HG03108 (cell line): ENCODE results near the gene SPAG9.

Source experiments
- ATAC-seq: cut with Tn5 transposase; IDR thresholded peaks from one replicate; pipeline ENCODE4 v1.9.1; 2021; ENCODE audit warnings: moderate library complexity; ENCODE audit not compliant: unreplicated experiment

SPAG9 gene

GRCh38 chr17:50993544-50993943 is 127.1 kb downstream of the SPAG9 start:
- no peak for ATAC-seq

DNA sequence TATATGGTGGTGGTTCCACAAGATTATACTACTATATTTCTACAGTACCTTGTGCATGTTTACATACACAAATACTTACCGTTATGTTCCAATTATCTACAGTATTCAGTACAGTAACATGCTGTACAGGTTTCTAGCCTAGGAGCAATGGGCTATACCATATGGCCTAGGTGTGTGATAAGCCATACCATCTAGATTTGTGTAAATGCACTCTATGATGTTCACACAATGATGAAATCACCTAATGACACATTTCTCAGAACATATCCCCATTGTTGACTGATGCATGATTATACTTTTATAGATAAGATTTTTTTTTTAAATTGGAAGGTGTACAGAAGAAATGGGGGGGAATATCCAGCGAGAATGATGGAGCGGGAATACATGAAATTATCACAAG is 131.5 kb downstream of the SPAG9 start:
- no peak for ATAC-seq

DNA sequence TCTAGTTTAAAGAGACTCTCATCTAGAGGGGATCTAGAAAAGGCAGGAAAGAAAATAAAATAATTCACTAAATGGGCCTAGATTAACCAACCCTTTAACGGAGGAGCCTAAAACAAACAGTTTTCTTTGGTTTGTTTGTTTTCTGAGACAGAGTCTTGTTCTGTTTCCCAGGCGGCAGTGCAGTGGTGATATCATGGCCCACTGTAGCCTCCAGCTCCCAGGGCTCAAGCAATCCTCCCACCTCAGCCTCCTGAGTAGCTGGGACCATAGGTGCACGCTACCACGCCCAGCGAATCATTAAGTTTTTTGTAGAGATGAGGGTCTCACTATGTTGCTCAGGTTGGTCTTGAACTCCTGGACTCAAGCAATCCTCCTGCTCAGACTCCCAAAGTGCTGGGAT is 132.2 kb downstream of the SPAG9 start:
- no peak for ATAC-seq

DNA sequence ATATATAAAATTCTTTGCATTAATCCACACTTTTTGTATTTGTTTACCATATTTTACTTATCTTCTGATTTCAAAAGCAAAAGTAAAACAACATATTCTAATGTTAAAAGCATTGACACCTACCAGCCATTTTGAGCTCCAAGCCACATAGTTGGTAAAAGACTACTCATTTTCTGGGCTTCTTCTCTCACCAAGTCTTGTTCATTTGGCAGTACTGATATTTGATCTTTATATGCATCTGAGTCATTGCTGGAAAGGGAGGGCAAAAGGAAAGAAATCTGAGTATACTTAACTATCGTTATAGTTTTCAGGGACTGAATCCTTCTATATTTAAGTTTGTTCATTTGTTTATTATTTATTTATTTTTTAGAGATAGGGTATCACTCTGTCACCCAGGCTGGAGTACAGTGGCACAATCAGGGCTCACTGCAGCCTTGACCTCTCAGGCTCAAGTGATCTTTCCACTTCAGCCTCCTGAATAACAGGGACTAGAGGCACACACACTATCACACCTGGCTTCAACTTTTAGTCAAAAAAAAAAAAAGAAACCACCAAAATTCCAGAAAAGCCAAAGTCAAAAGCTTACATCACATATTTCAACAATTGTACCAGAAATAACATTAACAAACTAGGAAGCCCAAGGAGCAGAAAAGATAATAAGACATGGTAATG is 133.5 kb downstream of the SPAG9 start:
- ATAC-seq: no peak

GRCh38 chr17:50981279-50981678 is 139.4 kb downstream of the SPAG9 start:
- no peak for ATAC-seq

DNA sequence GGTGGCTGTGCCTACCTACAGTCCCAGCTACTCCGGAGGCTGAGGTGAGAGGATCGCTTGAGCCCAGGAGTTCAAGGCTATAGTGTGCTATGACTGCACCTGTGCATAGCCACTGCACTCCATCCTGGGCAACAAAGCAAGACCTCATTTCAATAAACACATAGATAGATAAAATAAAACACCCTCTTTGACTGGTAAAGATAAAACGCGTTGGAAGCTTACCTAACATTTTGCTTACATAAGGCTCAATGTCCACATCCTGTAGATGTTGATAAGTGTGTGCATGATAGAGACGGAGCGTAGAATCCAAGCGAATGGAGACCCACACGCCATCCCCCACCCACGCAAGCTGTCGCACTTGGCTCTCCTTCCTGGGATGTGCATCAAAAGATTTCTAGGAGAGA is 141.1 kb downstream of the SPAG9 start:
- no peak for ATAC-seq

GRCh38 chr17:50977487-50978159 is 143.0 kb downstream of the SPAG9 start:
- ATAC-seq: no peak

DNA sequence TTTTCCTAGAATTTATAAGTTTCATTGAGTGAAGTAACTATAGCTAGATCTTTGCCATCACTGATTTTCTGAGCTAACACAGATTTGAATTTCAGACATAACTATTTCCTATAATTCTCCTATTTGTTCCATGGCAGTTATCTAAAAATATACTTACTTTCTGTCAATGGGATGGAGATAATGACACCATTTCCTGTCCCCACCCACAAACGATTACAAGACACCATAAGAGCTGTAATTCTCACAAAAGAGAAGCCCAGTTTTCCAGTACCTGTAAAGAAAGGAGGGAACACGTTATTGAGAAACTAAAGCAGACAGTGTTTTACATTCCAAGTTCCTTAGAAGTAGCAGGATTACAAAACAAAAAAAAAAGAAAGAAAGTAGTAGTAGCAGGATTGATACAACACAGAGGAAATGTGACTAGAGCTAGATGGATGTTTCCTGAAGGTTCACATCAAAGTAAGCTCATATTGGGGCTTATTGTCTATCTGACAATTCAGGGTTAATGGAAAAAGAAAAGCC is 143.7 kb downstream of the SPAG9 start:
- ATAC-seq: no peak

GRCh38 chr17:50973557-50974494 is 146.8 kb downstream of the SPAG9 start:
- no peak for ATAC-seq

DNA sequence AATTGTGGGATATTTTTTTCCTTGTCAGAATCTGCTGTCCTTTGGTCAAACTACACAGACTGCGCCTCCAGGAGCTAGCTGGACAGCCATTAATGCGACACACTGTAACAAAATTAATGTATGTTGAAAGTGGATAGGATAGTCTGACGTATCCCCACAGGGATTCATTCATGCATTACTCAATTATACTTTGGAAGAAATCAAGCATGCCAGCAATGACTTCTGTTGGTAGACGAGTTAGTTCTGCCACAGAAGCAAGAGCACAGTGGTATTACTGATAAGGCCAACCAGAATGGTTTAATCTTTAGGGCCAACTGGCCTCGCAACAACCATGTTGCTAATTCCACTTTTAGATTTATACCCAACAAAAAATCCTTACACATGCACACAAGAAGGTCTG is 148.1 kb downstream of the SPAG9 start:
- ATAC-seq: no peak

DNA sequence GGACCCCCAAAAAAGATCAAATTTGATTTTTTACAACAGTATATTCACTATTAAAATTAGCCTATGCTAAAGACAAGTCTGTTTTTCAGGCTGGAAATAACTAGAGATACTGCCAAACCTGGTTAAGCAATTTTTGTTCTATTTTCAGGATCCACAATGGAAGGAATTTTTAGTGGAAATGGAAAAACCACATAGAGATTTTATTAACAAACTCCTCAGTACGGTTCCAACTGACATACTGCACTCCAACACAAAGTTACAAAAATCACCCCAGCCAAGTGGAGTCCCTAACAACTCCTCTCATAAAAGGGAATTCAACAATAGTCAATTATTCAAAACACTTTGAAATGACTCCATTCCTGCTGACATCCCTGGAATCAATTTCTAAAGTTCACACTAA is 152.9 kb downstream of the SPAG9 start:
- ATAC-seq: no peak

GRCh38 chr17:50966163-50966666 is 154.5 kb downstream of the SPAG9 start:
- no peak for ATAC-seq

DNA sequence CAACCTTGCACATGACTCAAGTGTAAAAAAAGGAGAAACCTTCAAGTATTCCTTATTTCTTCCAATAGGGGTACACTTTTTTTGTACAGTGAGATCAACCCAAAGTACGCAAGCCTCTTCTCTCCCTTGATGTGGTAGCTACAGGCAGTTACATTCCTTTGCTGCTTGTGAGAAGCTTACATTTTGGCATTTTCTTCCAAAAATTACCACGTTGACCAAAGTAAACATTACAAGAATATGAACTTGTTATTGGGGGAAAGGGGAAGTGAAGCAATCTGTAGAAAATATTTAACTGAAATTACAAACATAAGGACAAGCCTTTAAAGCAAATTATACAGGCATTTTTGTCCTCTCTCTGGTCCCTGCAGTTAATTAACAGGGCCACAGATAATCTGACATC is 157.5 kb downstream of the SPAG9 start:
- ATAC-seq: no peak

- ATAC-seq: no peak
Measured at GRCh38 chr17:50961282-50962220, 159.1 kb downstream of the SPAG9 start.

DNA sequence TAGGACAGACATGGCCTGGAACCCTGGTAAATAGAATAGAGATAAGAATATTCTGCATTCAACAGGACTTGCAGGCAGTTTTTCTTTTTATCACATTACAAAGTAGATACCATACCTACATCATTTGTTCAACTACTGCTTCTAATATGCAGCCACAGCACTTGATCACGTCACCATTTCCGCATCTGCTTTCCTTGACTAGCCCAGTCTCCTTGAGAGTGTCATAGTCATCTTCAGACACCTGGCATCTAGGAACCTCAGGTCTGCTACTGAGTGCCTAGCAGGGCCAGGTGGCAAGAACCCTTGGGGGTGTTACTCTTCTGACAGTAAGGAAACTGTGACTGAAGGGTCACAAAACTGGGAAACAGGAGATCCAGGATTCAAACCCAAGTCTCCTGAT is 161.3 kb downstream of the SPAG9 start:
- ATAC-seq: no peak

DNA sequence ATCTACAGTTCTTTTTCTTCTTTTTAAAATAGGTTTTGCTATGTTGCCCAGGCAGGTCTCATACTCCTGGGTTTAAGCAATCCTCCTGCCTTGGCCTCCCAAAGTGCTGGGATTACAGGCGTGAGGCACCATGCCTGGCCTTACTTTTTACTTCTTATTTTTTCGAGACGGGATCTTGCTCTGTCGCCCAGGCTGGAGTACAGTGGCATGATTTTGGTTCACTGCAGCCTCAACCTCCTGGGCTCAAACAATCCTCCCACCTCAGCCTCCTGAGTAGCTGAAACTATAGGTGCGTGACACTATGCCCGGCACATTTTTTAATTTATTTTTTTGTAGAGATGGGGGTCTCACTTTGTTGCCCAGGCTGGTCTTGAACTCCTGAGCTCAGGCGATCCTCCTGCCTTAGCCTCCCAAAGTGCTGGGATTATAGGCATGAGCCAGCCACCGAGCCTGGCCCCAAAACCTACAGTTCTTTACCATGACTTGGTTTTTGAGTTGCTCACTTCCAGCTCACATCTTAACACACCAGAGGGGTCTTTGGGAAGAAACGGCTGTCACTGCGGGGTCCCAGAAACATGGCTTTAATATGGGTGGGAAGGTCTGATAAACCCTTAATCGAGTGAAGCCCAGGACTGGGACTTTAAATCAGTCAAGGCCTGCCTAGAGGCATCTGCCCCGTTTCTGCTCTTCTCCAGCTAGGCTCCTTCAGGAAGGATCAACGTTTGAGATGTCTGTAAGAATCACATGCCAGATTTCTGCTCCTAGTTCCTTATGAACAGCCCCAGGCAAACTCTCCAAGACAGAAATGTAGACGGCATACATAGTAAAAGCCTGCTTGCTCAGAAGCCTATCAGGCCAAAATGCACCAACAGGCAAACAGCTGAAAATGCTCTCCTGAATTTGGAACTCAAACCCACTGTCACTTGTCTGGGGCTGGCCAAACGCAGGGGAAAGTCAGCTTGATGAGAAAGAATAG is 162.8 kb downstream of the SPAG9 start:
- ATAC-seq: no peak

DNA sequence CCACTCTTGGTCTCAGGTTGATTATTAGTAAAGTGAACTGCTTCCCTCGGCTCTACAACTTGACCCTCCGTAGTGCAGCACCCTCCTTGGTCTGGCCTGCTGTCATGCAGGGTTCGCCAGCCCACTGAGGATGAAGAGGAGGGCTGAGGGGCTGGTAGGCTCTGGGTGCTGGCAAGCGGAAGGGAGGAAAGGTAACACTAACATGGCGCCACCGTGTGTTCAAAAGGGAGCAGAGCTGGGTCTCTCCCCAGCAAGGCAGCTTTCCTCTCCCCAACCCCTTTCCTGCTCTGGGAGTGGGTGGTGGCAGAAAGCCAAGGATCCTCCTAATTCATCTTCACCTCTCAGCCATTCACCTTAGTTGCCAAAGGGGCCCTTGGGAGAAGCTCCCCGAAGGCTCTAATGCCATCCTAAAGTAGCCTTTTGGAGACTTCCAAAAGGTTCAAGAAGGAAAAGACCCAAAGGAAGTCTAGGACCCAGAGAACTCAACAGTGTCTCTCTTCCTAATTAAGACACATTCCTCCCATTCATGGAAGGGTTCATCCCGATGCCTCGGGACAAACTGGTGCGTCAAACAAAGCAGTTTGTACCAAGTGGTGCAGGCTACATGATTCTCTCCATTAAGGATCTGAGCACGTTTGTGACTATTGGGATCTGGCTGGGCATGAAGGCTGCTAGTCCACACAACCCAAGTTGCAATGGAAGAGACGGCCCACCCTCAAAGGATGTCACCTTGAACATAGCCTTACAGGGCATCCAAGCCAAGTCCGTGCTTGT is 163.7 kb downstream of the SPAG9 start:
- ATAC-seq: no peak

DNA sequence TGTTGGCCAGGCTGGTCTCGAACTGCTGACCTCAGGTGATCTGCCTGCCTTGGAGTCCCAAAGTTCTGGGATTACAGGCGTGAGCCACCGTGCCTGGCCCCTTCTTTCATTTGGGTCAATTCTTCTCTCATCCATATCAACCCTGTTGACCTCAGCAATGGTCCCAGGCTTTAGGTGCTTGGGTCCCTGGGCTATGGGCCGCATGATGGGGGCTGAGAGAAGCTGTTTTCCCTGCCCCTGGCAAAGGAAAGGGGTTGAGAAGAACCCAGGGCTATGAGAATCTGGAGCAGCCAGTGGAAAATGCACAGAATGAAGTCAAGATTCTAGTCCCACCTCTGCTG is 164.3 kb downstream of the SPAG9 start:
- no peak for ATAC-seq
